ENCODE measurements around the gene TCIRG1.

The TCIRG1 gene

DNA sequence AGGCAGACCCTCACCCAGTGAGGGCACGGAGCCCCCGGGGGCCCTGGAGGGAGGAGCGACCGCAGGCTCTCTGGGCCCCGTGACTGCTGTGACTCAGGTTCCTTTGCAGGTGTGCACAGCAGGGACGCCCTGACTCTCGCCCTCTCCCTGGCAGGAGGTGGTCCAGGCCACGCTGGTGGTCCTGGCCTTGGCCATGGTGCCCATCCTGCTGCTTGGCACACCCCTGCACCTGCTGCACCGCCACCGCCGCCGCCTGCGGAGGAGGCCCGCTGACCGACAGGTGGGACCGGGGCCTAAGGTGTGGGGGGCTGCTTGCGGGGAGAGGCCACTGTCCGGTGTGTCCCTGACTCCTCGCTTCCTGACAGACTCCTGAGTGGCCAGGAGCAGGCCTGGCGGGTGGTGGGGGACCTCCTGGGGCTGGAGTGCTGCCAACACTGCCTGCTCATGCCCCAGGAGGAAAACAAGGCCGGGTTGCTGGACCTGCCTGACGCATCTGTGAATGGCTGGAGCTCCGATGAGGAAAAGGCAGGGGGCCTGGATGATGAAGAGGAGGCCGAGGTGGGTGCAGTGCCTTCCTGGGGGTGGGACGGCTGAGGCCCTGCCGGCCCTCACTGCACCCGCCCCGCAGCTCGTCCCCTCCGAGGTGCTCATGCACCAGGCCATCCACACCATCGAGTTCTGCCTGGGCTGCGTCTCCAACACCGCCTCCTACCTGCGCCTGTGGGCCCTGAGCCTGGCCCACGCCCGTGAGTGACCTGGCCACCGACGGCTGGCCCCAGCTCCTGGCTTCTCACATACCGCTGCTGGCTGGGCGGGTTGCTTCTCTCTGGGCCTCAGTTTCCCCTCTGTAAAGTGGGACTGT lies 10.9 kb downstream of the TCIRG1 start:
- no peak overlapping the region for H3K27ac ChIP-seq (ENCODE audit: low read length)
- DNase-seq: no peak
- H3F3A ChIP-seq (ENCODE audit: insufficient read depth, low read length): 0 out of 2 replicates have a peak, but pooled peaks cover 8% of the 10 kb centered on the region
- no peaks in the 10 kb centered on the region for H3K27me3 ChIP-seq (replicated peaks; ENCODE audit: insufficient read depth, low read length)
- H3K4me1 ChIP-seq (ENCODE audit: low read length): no peaks in the 10 kb centered on the region
- no peaks in the 10 kb centered on the region for H3K9me3 ChIP-seq (replicated peaks; ENCODE audit: insufficient read depth, low read length)
- no peak for TF ChIP-seq EZH2 (optimal IDR thresholded peaks at IDR 0.05; ENCODE audit: low read depth, low read length)
- TF ChIP-seq, protein P1, sequence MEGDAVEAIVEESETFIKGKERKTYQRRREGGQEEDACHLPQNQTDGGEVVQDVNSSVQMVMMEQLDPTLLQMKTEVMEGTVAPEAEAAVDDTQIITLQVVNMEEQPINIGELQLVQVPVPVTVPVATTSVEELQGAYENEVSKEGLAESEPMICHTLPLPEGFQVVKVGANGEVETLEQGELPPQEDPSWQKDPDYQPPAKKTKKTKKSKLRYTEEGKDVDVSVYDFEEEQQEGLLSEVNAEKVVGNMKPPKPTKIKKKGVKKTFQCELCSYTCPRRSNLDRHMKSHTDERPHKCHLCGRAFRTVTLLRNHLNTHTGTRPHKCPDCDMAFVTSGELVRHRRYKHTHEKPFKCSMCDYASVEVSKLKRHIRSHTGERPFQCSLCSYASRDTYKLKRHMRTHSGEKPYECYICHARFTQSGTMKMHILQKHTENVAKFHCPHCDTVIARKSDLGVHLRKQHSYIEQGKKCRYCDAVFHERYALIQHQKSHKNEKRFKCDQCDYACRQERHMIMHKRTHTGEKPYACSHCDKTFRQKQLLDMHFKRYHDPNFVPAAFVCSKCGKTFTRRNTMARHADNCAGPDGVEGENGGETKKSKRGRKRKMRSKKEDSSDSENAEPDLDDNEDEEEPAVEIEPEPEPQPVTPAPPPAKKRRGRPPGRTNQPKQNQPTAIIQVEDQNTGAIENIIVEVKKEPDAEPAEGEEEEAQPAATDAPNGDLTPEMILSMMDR (IDR thresholded peaks at IDR 0.05; ENCODE audit: low read length): no peak
- TF ChIP-seq EZH2phosphoT487 (IDR thresholded peaks at IDR 0.05; ENCODE audit: low read length): no peak
- H3K4me2 ChIP-seq (ENCODE audit: low read depth, low read length): no peak overlapping the region
- no peak overlapping the region for H3K4me3 ChIP-seq (ENCODE audit: low read length)
- no peaks in the 10 kb centered on the region for H4K20me1 ChIP-seq (ENCODE audit: insufficient read depth, low read length)
- H3K9ac ChIP-seq (ENCODE audit: low read length): no peak overlapping the region
- H3K36me3 ChIP-seq (replicated peaks; ENCODE audit: insufficient read depth, low read length): no peaks in the 10 kb centered on the region; the same call in 1 of the 2 replicates
- H2AFZ ChIP-seq (ENCODE audit: low read length): no peak overlapping the region
- no peaks in the 10 kb centered on the region for H3K9me2 ChIP-seq (replicated peaks; ENCODE audit: insufficient read depth, low read length)
- peaks cover 6% of the 10 kb centered on the region for H3K79me2 ChIP-seq (ENCODE audit: low read length)

DNA sequence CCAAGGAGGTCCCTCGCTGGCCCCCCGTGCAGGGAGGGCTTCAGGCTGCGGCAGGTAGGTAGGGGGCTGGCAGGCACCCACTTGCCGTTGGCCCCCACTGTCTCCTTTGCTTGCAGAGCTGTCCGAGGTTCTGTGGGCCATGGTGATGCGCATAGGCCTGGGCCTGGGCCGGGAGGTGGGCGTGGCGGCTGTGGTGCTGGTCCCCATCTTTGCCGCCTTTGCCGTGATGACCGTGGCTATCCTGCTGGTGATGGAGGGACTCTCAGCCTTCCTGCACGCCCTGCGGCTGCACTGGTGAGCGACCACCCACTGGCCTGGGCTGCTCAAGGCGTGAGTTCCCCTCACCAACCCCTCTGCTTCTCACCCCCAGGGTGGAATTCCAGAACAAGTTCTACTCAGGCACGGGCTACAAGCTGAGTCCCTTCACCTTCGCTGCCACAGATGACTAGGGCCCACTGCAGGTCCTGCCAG lies 11.6 kb downstream of the TCIRG1 start:
- no peak overlapping the region for H2AFZ ChIP-seq (ENCODE audit: low read length)

DNA sequence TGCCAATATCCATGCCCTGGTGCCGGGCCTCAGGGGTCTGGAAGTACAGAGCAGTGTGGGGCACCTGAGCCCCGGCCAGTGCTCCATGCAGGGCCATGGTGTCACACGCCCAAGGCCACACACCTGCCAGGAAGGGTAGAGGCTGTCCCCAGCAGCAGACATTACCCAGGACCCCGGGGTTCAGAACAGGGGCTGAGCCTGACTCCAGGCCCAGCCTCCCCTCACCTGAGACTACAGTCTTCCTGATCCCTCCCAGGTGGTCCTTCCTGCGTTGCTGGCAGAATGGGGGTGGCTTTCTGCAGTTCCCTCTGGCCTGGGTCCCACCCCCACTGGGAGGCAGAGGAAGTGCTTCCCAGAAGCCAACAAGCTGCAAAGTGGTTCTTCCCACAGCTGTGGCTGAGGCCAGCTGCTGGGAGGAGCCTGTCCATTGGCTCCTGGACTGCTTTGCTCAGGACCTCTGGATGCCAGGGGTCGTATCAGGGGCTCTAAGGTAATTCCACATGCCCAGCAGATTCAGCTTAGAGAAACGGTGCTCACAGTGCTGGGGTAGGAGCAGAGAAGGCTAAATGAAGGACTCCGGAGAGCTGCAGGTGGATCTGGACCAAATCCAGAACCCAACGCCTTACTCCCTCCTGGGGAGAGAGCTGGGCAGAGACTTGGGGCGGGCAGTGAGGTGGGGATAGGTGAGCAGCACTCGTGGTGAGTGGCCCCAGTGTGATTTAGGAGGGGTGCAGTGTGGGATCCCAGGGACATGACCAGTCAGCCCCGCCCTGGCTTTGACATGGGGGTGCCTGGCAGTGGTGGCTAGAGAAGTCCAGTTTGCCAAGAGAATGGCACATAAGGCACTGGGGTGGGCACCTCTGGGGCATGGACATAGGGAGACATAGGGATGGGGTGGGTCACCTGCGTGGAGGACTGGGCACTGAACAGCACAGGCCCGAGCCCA lies 12.6 kb downstream of the TCIRG1 start:
- Histone ChIP-seq H3K36me3 (replicated peaks; ENCODE audit: insufficient read depth, low read length) (no peaks in the 10 kb centered on the region; the same call in 1 of the 2 replicates), H3K27me3 (replicated peaks; ENCODE audit: insufficient read depth, low read length) (no peaks in the 10 kb centered on the region)
- DNase-seq: no peak

More for the DNA sequence above, 11.6 kb downstream of the TCIRG1 start:
- Histone ChIP-seq H3K9me2 (replicated peaks; ENCODE audit: insufficient read depth, low read length) (no peaks in the 10 kb centered on the region), H3K4me3 (ENCODE audit: low read length) (no peak overlapping the region), H3K79me2 (ENCODE audit: low read length) (no peaks in the 10 kb centered on the region; the same call in 1 of the 2 replicates), H3K4me1 (ENCODE audit: low read length) (no peaks in the 10 kb centered on the region), H3F3A (ENCODE audit: insufficient read depth, low read length) (0 out of 2 replicates have a peak, but pooled peaks cover 8% of the 10 kb centered on the region), H3K27me3 (replicated peaks; ENCODE audit: insufficient read depth, low read length) (no peaks in the 10 kb centered on the region), H3K36me3 (replicated peaks; ENCODE audit: insufficient read depth, low read length) (no peaks in the 10 kb centered on the region; the same call in 1 of the 2 replicates), H3K9ac (ENCODE audit: low read length) (no peak overlapping the region), H3K9me3 (replicated peaks; ENCODE audit: insufficient read depth, low read length) (no peaks in the 10 kb centered on the region), H4K20me1 (ENCODE audit: insufficient read depth, low read length) (no peaks in the 10 kb centered on the region), H3K4me2 (ENCODE audit: low read depth, low read length) (no peak overlapping the region), H3K27ac (ENCODE audit: low read length) (no peak overlapping the region)
- TF ChIP-seq EZH2phosphoT487 (IDR thresholded peaks at IDR 0.05; ENCODE audit: low read length) (no peak), EZH2 (optimal IDR thresholded peaks at IDR 0.05; ENCODE audit: low read depth, low read length) (no peak)
- TF ChIP-seq, protein P1 (IDR thresholded peaks at IDR 0.05; ENCODE audit: low read length): no peak
- DNase-seq: no peak

More for the DNA sequence above, 12.6 kb downstream of the TCIRG1 start:
- H3K9me2 ChIP-seq (replicated peaks; ENCODE audit: insufficient read depth, low read length): no peaks in the 10 kb centered on the region
- no peak overlapping the region for H3K9ac ChIP-seq (ENCODE audit: low read length)
- no peaks in the 10 kb centered on the region for H3K4me1 ChIP-seq (ENCODE audit: low read length)
- no peaks in the 10 kb centered on the region for H3K9me3 ChIP-seq (replicated peaks; ENCODE audit: insufficient read depth, low read length)
- H3F3A ChIP-seq (ENCODE audit: insufficient read depth, low read length): peaks cover 8% of the 10 kb centered on the region; the same call in 1 of the 2 replicates
- no peak overlapping the region for H3K4me2 ChIP-seq (ENCODE audit: low read depth, low read length)
- no peaks in the 10 kb centered on the region for H4K20me1 ChIP-seq (ENCODE audit: insufficient read depth, low read length)
- H3K4me3 ChIP-seq (ENCODE audit: low read length): no peak overlapping the region
- H3K79me2 ChIP-seq (ENCODE audit: low read length): no peaks in the 10 kb centered on the region; the same call in 1 of the 2 replicates
- TF ChIP-seq EZH2 (optimal IDR thresholded peaks at IDR 0.05; ENCODE audit: low read depth, low read length): no peak
- TF ChIP-seq EZH2phosphoT487 (IDR thresholded peaks at IDR 0.05; ENCODE audit: low read length): no peak
- TF ChIP-seq, protein P1 (IDR thresholded peaks at IDR 0.05; ENCODE audit: low read length): no peak
- no peak overlapping the region for H2AFZ ChIP-seq (ENCODE audit: low read length)
- H3K27ac ChIP-seq (ENCODE audit: low read length): no peak overlapping the region
